Neural cell (in vitro differentiated cells): Measurements from ENCODE around the gene LAPTM5. TPM values are rescaled to one million over a fixed set of nuclear protein-coding genes. Genes with fewer than 3 reads are reported as not detected.

Source experiments
- H2AFZ ChIP-seq: fragments of 200-600, 300-800 bp; sonication (generic), shearing (Covaris generic); 2 replicates; pipeline ENCODE4 v1.6.0; 2014; ENCODE audit warnings: low read depth, mild to moderate bottlenecking, antibody characterized with exemption, low read length, moderate library complexity
- H3F3A ChIP-seq: fragments of 200-600 bp; shearing (Covaris generic); 2 replicates; pipeline ENCODE4 v1.6.1; 2016; ENCODE audit warnings: mild to moderate bottlenecking, moderate library complexity, mixed read lengths, antibody characterized with exemption, low read length; ENCODE audit not compliant: insufficient read depth, poor library complexity, severe bottlenecking
- H3K27ac ChIP-seq: fragments of 200-600, 300-800 bp; sonication (generic), shearing (Covaris generic); 2 replicates; pipeline ENCODE4 v1.5.1; 2014; ENCODE audit warnings: mild to moderate bottlenecking, low read length, moderate library complexity
- H3K27me3 ChIP-seq: fragments of 300-800, 200-600 bp; sonication (generic), shearing (Covaris generic); 2 replicates; pipeline ENCODE4 v1.6.0; 2014; ENCODE audit warnings: mild to moderate bottlenecking, low read depth, low read length, moderate library complexity; ENCODE audit not compliant: insufficient read depth
- H3K36me3 ChIP-seq: fragments of 300-800, 200-600 bp; sonication (generic), shearing (Covaris generic); 2 replicates; pipeline ENCODE4 v1.5.1; 2014; ENCODE audit warnings: mild to moderate bottlenecking, antibody characterized with exemption, low read length, moderate library complexity; ENCODE audit not compliant: insufficient read depth
- H3K4me2 ChIP-seq: fragments of 300-800, 200-600 bp; sonication (generic), shearing (Covaris generic); 2 replicates; pipeline ENCODE4 v1.6.0; 2014; ENCODE audit warnings: mild to moderate bottlenecking, low read length
- H3K4me3 ChIP-seq: fragments of 300-800, 200-600 bp; sonication (generic), shearing (Covaris generic); 2 replicates; pipeline ENCODE4 v1.5.1; 2014; ENCODE audit warnings: mild to moderate bottlenecking, low read length, moderate library complexity
- H3K79me2 ChIP-seq: fragments of 200-600 bp; shearing (Covaris generic); replicated peaks from 2 replicates; pipeline ENCODE4 v1.6.0; 2014; ENCODE audit warnings: mild to moderate bottlenecking, low read length, moderate library complexity; ENCODE audit not compliant: insufficient read depth
- H3K9ac ChIP-seq: fragments of 300-800, 200-600 bp; sonication (generic), shearing (Covaris generic); 2 replicates; pipeline ENCODE4 v1.6.1; 2016; ENCODE audit warnings: mild to moderate bottlenecking, low read length, mixed read lengths
- H3K9me2 ChIP-seq: fragments of 200-600 bp; shearing (Covaris generic); 2 replicates; pipeline ENCODE4 v1.6.1; 2016; ENCODE audit warnings: mild to moderate bottlenecking, low read length, mixed read lengths; ENCODE audit not compliant: insufficient read depth
- H3K9me3 ChIP-seq: fragments of 200-600, 300-800 bp; sonication (generic), shearing (Covaris generic); 2 replicates; pipeline ENCODE4 v1.6.1; 2016; ENCODE audit warnings: mild to moderate bottlenecking, mixed run types, low read length, moderate library complexity, mixed read lengths
- H4K20me1 ChIP-seq: fragments of 200-600 bp; shearing (Covaris generic); 2 replicates; pipeline ENCODE4 v1.6.1; 2016; ENCODE audit warnings: mild to moderate bottlenecking, mixed run types; ENCODE audit not compliant: insufficient read depth
- CTCF ChIP-seq: fragments of 450-650 bp; IDR thresholded peaks from 2 replicates; pipeline ENCODE4 v1.5.1; 2014; ENCODE audit warnings: antibody characterized with exemption, mild to moderate bottlenecking, moderate library complexity; ENCODE audit not compliant: poor library complexity, severe bottlenecking
- EP300 ChIP-seq: fragments of 450-650 bp; conservative IDR thresholded peaks from 2 replicates; pipeline ENCODE4 v1.6.1; 2014; ENCODE audit warnings: antibody characterized with exemption, mild to moderate bottlenecking, moderate library complexity; ENCODE audit not compliant: poor library complexity, severe bottlenecking
- EZH2 ChIP-seq: fragments of 200-600, 300-800 bp; shearing (Covaris generic), sonication (generic); IDR thresholded peaks from 2 replicates; pipeline ENCODE4 v1.6.1; 2014; ENCODE audit warnings: antibody characterized with exemption, low read length, borderline replicate concordance, mild to moderate bottlenecking; ENCODE audit not compliant: insufficient read depth, poor library complexity, severe bottlenecking
- MXI1 ChIP-seq: fragments of 450-650 bp; conservative IDR thresholded peaks from 2 replicates; pipeline ENCODE4 v1.6.1; 2014; ENCODE audit warnings: antibody characterized with exemption, mild to moderate bottlenecking; ENCODE audit not compliant: poor library complexity, severe bottlenecking
- POLR2AphosphoS5 ChIP-seq: IDR thresholded peaks from 2 replicates; pipeline ENCODE4 v1.6.1; 2012
- RAD21 ChIP-seq: fragments of 450-650 bp; conservative IDR thresholded peaks from 2 replicates; pipeline ENCODE4 v1.6.1; 2014; ENCODE audit warnings: antibody characterized with exemption, mild to moderate bottlenecking, moderate library complexity
- REST ChIP-seq: IDR thresholded peaks from 2 replicates; pipeline ENCODE4 v1.6.1; 2012; ENCODE audit warnings: borderline replicate concordance
- SMC3 ChIP-seq: fragments of 450-650 bp; conservative IDR thresholded peaks from 2 replicates; pipeline ENCODE4 v1.6.1; 2014; ENCODE audit warnings: antibody characterized with exemption, mild to moderate bottlenecking, moderate library complexity; ENCODE audit not compliant: poor library complexity
- TAF1 ChIP-seq: IDR thresholded peaks from 2 replicates; pipeline ENCODE4 v1.6.1; 2012; ENCODE audit warnings: low read depth
- polyA plus RNA-seq: library from polyadenylated mRNA; depleted of rRNA; stranded (reverse); fragments of >200 nt; gene quantifications from 2 replicates; pipeline ENCODE4 v1.2.3, GENCODE V29; 2014

The LAPTM5 gene
- polyA plus RNA-seq, 1 donor from 2014 or later, result 0.12 TPM

- Histone ChIP-seq H3K9ac (no peak overlapping the region), H2AFZ (no peak overlapping the region), H3K4me3 (no peak overlapping the region), H3K27me3 (no peaks in the 10 kb centered on the region), H3K9me3 (no peaks in the 10 kb centered on the region), H4K20me1 (no peaks in the 10 kb centered on the region), H3K9me2 (no peaks in the 10 kb centered on the region), H3K36me3 (no peaks in the 10 kb centered on the region), H3K79me2 (no peaks in the 10 kb centered on the region), H3K4me2 (no peak overlapping the region), H3F3A (no peaks in the 10 kb centered on the region), H3K27ac (no peak overlapping the region)
- TF ChIP-seq REST (no peak), RAD21 (no peak), MXI1 (no peak), EP300 (no peak), POLR2AphosphoS5 (no peak), EZH2 (no peak)
Measured at GRCh38 chr1:30731806-30732276, 25.7 kb downstream of the LAPTM5 start.

GRCh38 chr1:30731109-30731805 lies 26.3 kb downstream of the LAPTM5 start:
- no peaks in the 10 kb centered on the region for H3K27me3 ChIP-seq
- no peak overlapping the region for H2AFZ ChIP-seq
- H3K9me3 ChIP-seq, result no peaks in the 10 kb centered on the region
- no peaks in the 10 kb centered on the region for H3K9me2 ChIP-seq
- no peaks in the 10 kb centered on the region for H3F3A ChIP-seq
- no peak overlapping the region for H3K9ac ChIP-seq
- no peak for TF ChIP-seq EZH2
- H3K27ac ChIP-seq, result no peak overlapping the region
- H3K36me3 ChIP-seq, result no peaks in the 10 kb centered on the region
- no peaks in the 10 kb centered on the region for H4K20me1 ChIP-seq
- no peak overlapping the region for H3K4me3 ChIP-seq
- no peaks in the 10 kb centered on the region for H3K79me2 ChIP-seq
- no peak overlapping the region for H3K4me2 ChIP-seq

- Histone ChIP-seq H3K79me2 (no peaks in the 10 kb centered on the region), H2AFZ (no peak overlapping the region), H3K4me3 (no peak overlapping the region), H3K27ac (no peak overlapping the region), H3K9me3 (no peaks in the 10 kb centered on the region), H3K9ac (no peak overlapping the region), H4K20me1 (no peaks in the 10 kb centered on the region), H3F3A (no peaks in the 10 kb centered on the region), H3K9me2 (no peaks in the 10 kb centered on the region), H3K4me2 (no peak overlapping the region), H3K36me3 (no peaks in the 10 kb centered on the region), H3K27me3 (no peaks in the 10 kb centered on the region)
- TF ChIP-seq TAF1, result no peak
- TF ChIP-seq MXI1, result no peak
- no peak for TF ChIP-seq EZH2
- no peak for TF ChIP-seq RAD21
- no peak for TF ChIP-seq CTCF
- no peak for TF ChIP-seq SMC3
- no peak for TF ChIP-seq REST
- no peak for TF ChIP-seq EP300
- no peak for TF ChIP-seq POLR2AphosphoS5
Measured at GRCh38 chr1:30730346-30731108, 27.0 kb downstream of the LAPTM5 start.
